Panc1 (cell line): Measurements from ENCODE around the gene TLR6. TPM values are rescaled to one million over a fixed set of nuclear protein-coding genes. Genes with fewer than 3 reads are reported as not detected.

Experiments
- microRNA-seq: library from miRNA; unstranded; fragments of <30 nt; microRNA quantifications from one replicate; pipeline ENCODE4 v1.1.0, GENCODE V29; 2020; ENCODE audit not compliant: unreplicated experiment
- total RNA-seq: library from RNA; stranded (reverse); gene quantifications from one replicate; pipeline ENCODE4 v1.2.1, GENCODE V29; 2021; ENCODE audit not compliant: unreplicated experiment

The TLR6 gene
- total RNA-seq, 1 experiment from 2014 or later: 1.1 TPM

Small RNA genes lying within 50 kb of the gene (microRNA-seq; reads per million reads assigned to microRNA genes)
- gene MIR574: 262 reads per million, percentile 66 among the genes with 10 or more reads in this experiment

Other genes with a start within 250 kb of the TLR6 start
- 14.4 TPM for gene KLF3, start 192.6 kb downstream of the TLR6 start, total RNA-seq
- 0.05 TPM for gene TLR10, start 73.8 kb downstream of the TLR6 start, total RNA-seq
- gene TLR1, start 52.0 kb downstream of the TLR6 start, total RNA-seq: 0.41 TPM
- 32.0 TPM for gene FAM114A1, start 11.0 kb upstream of the TLR6 start, total RNA-seq
- gene TMEM156, start 175.6 kb upstream of the TLR6 start, total RNA-seq: 5.8 TPM
- gene KLHL5, start 205.4 kb upstream of the TLR6 start, total RNA-seq: 128 TPM